Mesothelial cell of epicardium (in vitro differentiated cells): Measurements from ENCODE around the gene MEGF11. TPM values are rescaled to one million over a fixed set of nuclear protein-coding genes. Genes with fewer than 3 reads are reported as not detected.

Experiments
- DNase-seq, 2 experiments: peaks; one replicate each; pipeline ENCODE4 v3.0.0; 2021; ENCODE audit warnings: low spot score in 2 of 2; ENCODE audit not compliant: unreplicated experiment in 2 of 2
- H3K27ac Mint-ChIP-seq: 2 replicates; pipeline ENCODE4 v1.8.0; 2021; ENCODE audit warnings: mixed read lengths
- H3K27me3 Mint-ChIP-seq: 2 replicates; pipeline ENCODE4 v1.8.0; 2021; ENCODE audit warnings: low read depth, mixed read lengths
- H3K36me3 Mint-ChIP-seq: 2 replicates; pipeline ENCODE4 v1.8.0; 2021; ENCODE audit warnings: mixed read lengths
- H3K4me1 Mint-ChIP-seq: 2 replicates; pipeline ENCODE4 v1.8.0; 2021; ENCODE audit warnings: mixed read lengths
- H3K4me3 Mint-ChIP-seq: 2 replicates; pipeline ENCODE4 v1.8.0; 2021; ENCODE audit warnings: mild to moderate bottlenecking, moderate library complexity, mixed read lengths
- H3K9me3 Mint-ChIP-seq: 2 replicates; pipeline ENCODE4 v1.8.0; 2021; ENCODE audit warnings: mixed read lengths
- total RNA-seq: library from RNA; stranded (reverse); gene quantifications from 3 replicates; pipeline ENCODE4 v1.2.1, GENCODE V29; 2021
- TF ChIP-seq, protein P1 (sequence below): fragments of 200-600 bp; sonication (generic); IDR thresholded peaks from one replicate; pipeline ENCODE4 v1.5.0; 2021; ENCODE audit warnings: antibody characterized with exemption; ENCODE audit not compliant: unreplicated experiment

Gene MEGF11
- total RNA-seq, 1 donor from 2014 or later = 3.7 TPM

DNA sequence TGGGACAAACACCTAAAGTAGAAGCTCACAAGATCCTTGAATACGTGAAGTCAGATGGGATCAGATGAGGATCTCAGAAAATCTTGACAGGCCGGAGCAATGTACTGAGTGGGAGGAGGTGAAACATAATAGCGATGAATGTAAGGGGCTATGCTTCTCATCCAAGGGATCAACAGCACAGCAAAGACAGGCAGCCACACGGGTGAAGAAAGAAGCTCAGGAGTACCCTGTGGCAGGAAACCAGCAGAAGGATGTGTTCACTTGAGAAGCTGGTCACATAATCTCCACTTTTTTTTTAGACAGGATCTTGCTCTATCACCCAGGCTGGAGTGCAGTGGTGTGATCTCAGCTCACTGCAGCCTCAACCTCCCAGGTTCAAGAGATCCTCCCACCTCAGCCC lies 92.4 kb downstream of the MEGF11 start:
- no peaks in the 10 kb centered on the region for H3K9me3 Mint-ChIP-seq
- H3K27ac Mint-ChIP-seq = no peak overlapping the region
- H3K4me1 Mint-ChIP-seq = no peaks in the 10 kb centered on the region
- no peak overlapping the region for H3K4me3 Mint-ChIP-seq
- no peaks in the 10 kb centered on the region for H3K36me3 Mint-ChIP-seq
- DNase-seq = no peak
- H3K27me3 Mint-ChIP-seq = peaks cover 58% of the 10 kb centered on the region
- TF ChIP-seq, protein P1, sequence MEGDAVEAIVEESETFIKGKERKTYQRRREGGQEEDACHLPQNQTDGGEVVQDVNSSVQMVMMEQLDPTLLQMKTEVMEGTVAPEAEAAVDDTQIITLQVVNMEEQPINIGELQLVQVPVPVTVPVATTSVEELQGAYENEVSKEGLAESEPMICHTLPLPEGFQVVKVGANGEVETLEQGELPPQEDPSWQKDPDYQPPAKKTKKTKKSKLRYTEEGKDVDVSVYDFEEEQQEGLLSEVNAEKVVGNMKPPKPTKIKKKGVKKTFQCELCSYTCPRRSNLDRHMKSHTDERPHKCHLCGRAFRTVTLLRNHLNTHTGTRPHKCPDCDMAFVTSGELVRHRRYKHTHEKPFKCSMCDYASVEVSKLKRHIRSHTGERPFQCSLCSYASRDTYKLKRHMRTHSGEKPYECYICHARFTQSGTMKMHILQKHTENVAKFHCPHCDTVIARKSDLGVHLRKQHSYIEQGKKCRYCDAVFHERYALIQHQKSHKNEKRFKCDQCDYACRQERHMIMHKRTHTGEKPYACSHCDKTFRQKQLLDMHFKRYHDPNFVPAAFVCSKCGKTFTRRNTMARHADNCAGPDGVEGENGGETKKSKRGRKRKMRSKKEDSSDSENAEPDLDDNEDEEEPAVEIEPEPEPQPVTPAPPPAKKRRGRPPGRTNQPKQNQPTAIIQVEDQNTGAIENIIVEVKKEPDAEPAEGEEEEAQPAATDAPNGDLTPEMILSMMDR = no peak

DNA sequence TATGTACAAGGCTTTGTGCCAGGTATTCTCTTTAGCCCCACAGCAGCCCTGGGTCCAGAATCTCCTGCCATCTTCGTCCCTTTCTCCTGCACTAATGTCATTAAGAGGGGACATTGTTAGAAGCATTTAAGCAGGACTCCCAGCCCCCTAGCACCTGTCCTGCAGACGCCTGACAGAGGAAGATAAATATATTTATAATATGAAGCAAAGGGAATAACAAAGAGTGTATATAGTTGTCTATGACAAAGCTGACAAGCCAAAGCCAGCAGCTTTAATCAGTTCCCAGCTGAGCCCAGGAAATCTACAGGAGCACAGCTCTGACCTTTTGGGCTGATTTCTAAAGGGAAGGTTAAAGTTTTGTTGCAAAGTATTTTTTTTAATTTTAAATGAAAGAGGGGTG lies 96.0 kb downstream of the MEGF11 start:
- Mint-ChIP-seq H3K27ac (no peak overlapping the region), H3K27me3 (peaks cover 73% of the 10 kb centered on the region), H3K9me3 (no peaks in the 10 kb centered on the region), H3K36me3 (no peaks in the 10 kb centered on the region), H3K4me3 (no peak overlapping the region), H3K4me1 (no peaks in the 10 kb centered on the region)
- TF ChIP-seq, protein P1 = no peak
- DNase-seq = no peak

DNA sequence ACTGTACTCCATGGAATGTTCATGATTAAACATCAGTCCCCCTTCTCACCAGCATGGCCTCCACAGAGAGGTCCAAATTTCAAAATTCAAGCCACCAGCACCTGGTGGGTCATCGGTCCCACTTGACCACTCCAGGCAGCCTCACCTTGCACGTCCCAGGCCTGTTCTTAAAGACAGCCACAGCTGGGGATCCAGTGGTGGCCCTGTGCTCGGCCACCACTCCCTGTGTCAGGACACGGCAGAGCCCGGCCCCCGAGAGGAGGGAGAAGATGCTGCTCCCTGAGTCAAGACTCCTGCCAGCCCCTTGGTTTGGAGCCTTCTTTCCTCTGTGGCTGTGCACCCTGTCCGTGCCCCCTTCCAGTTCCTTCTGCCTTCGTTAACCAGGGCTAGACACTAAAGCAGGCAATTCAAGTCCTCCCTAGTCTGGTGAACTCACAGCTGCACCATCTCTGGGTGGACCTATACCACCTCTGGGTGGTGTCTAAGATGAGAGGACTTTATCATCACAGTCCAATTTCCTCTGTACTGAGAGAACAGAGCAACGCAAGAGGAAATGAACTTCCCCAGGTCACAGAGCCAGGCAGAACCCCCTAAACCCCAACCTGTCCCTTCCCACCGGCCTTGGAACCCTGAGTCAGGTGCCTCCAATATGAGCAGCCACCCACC lies 97.1 kb downstream of the MEGF11 start:
- Mint-ChIP-seq H3K27ac (no peak overlapping the region), H3K4me3 (no peak overlapping the region), H3K36me3 (no peaks in the 10 kb centered on the region), H3K4me1 (no peaks in the 10 kb centered on the region), H3K27me3 (peaks cover 80% of the 10 kb centered on the region), H3K9me3 (no peaks in the 10 kb centered on the region)
- TF ChIP-seq, protein P1 = no peak
- no peak for DNase-seq

DNA sequence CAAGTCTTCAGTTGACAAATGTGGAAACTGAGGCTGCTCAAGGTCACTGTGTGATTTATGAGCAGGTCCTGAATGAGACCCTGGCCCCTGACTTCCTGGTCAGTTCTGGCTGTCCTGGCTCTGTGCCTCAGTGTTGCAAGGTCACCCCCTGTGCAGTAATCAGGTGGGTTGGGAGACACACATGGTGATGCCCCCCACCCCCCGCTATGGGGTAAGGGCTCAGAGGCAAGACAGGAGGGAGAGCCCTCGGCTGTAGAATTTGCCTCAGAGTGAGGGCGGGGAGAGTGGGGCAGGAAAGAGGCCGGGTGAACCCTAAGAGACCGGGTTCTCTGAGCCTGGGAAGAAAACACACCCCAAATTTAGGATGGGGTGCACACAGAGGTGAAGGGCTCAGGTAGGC lies 98.5 kb downstream of the MEGF11 start:
- no peak overlapping the region for H3K4me3 Mint-ChIP-seq
- H3K4me1 Mint-ChIP-seq = no peaks in the 10 kb centered on the region
- TF ChIP-seq, protein P1 = no peak
- H3K9me3 Mint-ChIP-seq = no peaks in the 10 kb centered on the region
- no peaks in the 10 kb centered on the region for H3K36me3 Mint-ChIP-seq
- peaks cover 87% of the 10 kb centered on the region for H3K27me3 Mint-ChIP-seq
- no peak overlapping the region for H3K27ac Mint-ChIP-seq
- no peak for DNase-seq

DNA sequence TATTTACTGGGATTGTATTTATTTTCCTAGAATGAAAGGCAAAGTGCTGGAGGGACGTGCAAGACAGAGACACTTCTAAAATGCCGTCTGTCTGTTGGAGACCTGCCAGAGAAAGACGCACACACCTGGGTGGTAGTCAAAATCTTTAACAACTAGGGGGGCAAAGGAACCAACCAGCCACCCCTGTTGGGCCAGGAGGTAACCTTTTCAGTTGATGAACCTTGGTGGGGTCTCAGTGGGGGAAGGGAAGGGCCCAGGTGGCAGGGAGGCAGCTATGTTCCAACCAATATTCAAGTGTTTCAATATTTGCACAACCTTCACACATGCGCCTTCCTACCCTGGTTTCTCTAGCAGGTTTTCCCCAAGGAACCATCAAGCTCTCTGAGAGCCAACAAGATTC lies 99.0 kb downstream of the MEGF11 start:
- H3K27me3 Mint-ChIP-seq = peaks cover 87% of the 10 kb centered on the region
- no peaks in the 10 kb centered on the region for H3K4me1 Mint-ChIP-seq
- TF ChIP-seq, protein P1 = no peak
- no peak overlapping the region for H3K27ac Mint-ChIP-seq
- no peaks in the 10 kb centered on the region for H3K36me3 Mint-ChIP-seq
- no peak for DNase-seq
- H3K4me3 Mint-ChIP-seq = no peak overlapping the region
- H3K9me3 Mint-ChIP-seq = no peaks in the 10 kb centered on the region
